Activated naive CD4-positive, alpha-beta T cell treated with anti-CD3 and anti-CD28 coated beads for 36 hours (primary cell): ENCODE measurements around the gene SCGB3A2. TPM values are rescaled to one million over a fixed set of nuclear protein-coding genes. Genes with fewer than 3 reads are reported as not detected.

Experiments used
- CTCF ChIA-PET: fragments of 350-600 bp; sonication (Branson Sonifier 250); formaldehyde crosslinking; loops from one replicate; lab custom pipeline; 2021; ENCODE audit warnings: antibody characterized with exemption; lab: Charles Lee
- DNase-seq: peaks from one replicate; pipeline ENCODE4 v3.0.0-alpha.2; 2020
- H3K27ac Mint-ChIP-seq: one replicate; pipeline ENCODE4 v1.8.0; 2021; ENCODE audit warnings: mild to moderate bottlenecking, mixed read lengths
- H3K27me3 Mint-ChIP-seq: one replicate; pipeline ENCODE4 v1.8.0; 2021; ENCODE audit warnings: low read depth, mixed read lengths
- H3K36me3 Mint-ChIP-seq: one replicate; pipeline ENCODE4 v1.8.0; 2021; ENCODE audit warnings: low read depth, mixed read lengths
- H3K4me1 Mint-ChIP-seq: one replicate; pipeline ENCODE4 v1.8.0; 2021; ENCODE audit warnings: low read depth, mixed read lengths
- H3K4me3 Mint-ChIP-seq: one replicate; pipeline ENCODE4 v1.8.0; 2021; ENCODE audit warnings: mild to moderate bottlenecking, moderate library complexity, mixed read lengths
- H3K9me3 Mint-ChIP-seq: one replicate; pipeline ENCODE4 v1.8.0; 2021; ENCODE audit warnings: mixed read lengths
- intact Hi-C: fragments of 100-400 bp; cut with micrococcal nuclease; formaldehyde crosslinking; loops from one replicate; pipeline ENCODE4 v1.15.1; 2023
- total RNA-seq, 2 experiments: library from RNA; stranded (reverse); gene quantifications; one replicate each; pipeline ENCODE4 v1.2.3, GENCODE V29; 2021

SCGB3A2 gene, protein sequence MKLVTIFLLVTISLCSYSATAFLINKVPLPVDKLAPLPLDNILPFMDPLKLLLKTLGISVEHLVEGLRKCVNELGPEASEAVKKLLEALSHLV
- not detected for total RNA-seq

DNA sequence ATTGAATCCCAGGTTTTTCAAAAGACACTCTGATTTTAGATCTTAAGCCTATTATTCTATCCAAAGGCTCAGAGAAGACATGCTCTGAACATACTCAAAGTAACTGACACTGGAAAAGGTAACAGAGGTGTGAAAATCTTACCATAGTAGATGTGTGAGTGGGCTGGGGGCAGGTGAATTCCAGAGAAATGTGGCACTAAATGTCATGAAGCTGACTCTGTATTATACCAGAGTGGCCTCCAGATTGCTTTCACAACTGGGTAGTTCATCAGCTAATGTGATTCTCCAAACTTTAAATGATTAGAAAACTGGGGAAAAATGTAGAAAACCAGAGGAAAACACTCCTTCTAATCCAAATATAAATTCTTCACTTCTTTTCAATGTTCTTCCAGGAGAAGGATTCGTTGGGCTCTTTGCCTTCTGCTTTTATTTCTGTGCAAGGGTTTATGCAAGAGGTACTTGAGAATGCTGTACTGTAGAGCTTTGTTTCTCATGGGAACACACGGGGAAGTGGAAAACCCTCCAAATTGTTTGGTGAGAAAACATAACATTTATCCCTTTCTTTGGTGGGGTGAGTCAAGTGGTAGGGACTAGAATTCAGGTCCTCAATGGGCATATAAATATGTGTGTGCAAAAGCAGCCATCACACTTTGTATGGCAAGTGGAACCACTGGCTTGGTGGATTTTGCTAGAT, at the start of gene SCGB3A2:
SCGB3A2 (plus strand) TSS at position 646 of the 694 bp plus-strand sequence. CDS start 93 bp downstream, outside the sequence.
- Mint-ChIP-seq H3K27ac (no peak within 1 kb of the TSS), H3K36me3 (no peaks in the 10 kb centered on the region), H3K9me3 (peaks cover 2% of the 10 kb centered on the region), H3K4me1 (no peaks in the 10 kb centered on the region), H3K27me3 (peaks cover 8% of the 10 kb centered on the region), H3K4me3 (no peak within 1 kb of the TSS)
- CTCF ChIA-PET: no interaction called here
- DNase-seq: no peak
- intact Hi-C loops: no loop called here

DNA sequence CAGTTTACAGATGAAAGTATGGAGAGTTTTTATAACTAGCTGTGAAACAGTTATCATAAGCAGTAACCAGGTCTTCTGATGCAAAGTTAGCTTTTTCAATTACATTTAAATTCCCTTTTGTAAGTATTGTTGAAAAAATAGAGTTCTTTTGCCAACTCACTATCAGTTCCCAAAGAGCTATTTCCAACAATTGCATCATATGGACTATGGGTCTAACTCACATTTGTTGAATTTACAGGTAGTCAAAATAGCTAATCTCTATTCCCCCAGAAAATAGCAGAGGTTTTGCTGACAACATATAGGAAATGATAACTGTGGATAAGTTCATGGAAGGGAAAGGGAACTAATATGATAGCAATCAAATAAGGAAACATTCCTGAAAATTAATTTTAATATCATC, 48.5 kb upstream of the SCGB3A2 start:
- Mint-ChIP-seq H3K4me3 (no peak overlapping the region), H3K36me3 (no peaks in the 10 kb centered on the region), H3K4me1 (no peaks in the 10 kb centered on the region), H3K27ac (no peak overlapping the region), H3K27me3 (peaks cover 5% of the 10 kb centered on the region), H3K9me3 (no peaks in the 10 kb centered on the region)
- DNase-seq: no peak
- CTCF ChIA-PET: no interaction called here
- intact Hi-C loops: no loop called here

DNA sequence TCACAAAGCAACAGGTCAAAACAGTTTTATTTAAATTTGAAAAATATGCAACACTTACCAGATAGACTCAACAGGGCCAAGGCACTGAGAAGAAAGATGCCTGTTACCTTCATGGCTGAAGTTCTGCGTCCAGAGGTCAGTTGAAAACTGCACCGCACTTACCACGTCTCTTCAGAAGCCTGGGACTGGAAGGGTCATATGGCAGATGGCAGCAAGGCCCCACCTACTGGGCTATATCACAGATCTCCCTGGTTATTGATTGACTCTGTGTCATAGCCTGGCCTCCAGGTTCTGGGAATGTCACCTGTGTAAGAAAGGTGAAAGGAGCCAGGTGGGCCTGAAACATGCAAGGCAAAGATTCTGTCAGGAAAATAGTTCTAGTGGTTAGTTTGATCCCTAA, 47.0 kb upstream of the SCGB3A2 start, which contains the start of gene SPINK1:
SPINK1 (minus strand) TSS at position 207 of the 400 bp plus-strand sequence; CDS start at position 113, 94 bp downstream.
- DNase-seq: no peak
- CTCF ChIA-PET: no interaction called here
- intact Hi-C loops: no loop called here
- H3K27ac Mint-ChIP-seq: no peak within 1 kb of the TSS
- H3K9me3 Mint-ChIP-seq: no peaks in the 10 kb centered on the region
- no peaks in the 10 kb centered on the region for H3K36me3 Mint-ChIP-seq
- peaks cover 5% of the 10 kb centered on the region for H3K27me3 Mint-ChIP-seq
- H3K4me3 Mint-ChIP-seq: no peak within 1 kb of the TSS
- H3K4me1 Mint-ChIP-seq: no peaks in the 10 kb centered on the region

DNA sequence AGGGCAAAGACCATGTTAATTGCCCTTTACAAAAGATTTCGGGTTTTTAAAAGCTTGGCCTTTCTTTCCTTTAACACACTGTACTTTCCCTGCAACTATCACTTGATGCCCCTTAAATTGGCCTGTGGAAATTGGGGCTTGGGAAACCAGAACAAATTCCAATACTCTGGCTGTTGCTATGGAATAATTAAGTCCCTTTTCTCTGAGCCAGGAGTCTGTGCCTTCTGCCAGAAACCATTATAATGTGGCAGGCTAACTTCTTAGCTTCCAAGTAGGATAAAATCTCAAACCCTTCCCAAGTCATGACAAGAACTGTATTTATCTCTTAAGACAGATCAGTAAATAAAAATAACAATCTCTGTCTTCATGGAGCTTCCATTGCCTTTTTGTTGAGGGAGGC, 46.0 kb upstream of the SCGB3A2 start:
- intact Hi-C loops: no loop called here

DNA sequence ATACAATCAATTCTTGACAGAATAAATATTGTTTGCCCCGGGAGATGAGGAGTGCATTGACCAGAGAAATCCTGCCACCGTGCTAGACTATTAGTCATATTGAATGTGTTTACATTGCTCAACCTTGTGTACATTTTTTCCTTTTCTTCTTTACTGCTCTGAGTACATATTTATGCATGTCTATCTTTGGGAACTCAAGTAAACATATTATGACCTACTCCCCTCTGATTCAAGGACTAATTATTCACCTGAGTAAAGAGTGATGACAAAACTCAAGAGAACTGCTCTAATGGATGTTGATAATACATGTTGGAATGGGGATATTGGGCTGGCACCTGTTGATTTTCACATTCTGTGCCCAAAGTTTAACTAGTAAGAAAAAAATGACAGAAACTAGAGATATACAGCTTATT, 43.1 kb upstream of the SCGB3A2 start:
- Mint-ChIP-seq H3K27ac (no peak overlapping the region), H3K4me1 (no peaks in the 10 kb centered on the region), H3K9me3 (peaks cover 5% of the 10 kb centered on the region), H3K4me3 (no peak overlapping the region), H3K36me3 (no peaks in the 10 kb centered on the region), H3K27me3 (no peaks in the 10 kb centered on the region)
- CTCF ChIA-PET: no interaction called here
- intact Hi-C loops: no loop called here
- DNase-seq: no peak

More for the DNA sequence above, 46.0 kb upstream of the SCGB3A2 start:
- CTCF ChIA-PET: no interaction called here
- Mint-ChIP-seq H3K27me3 (peaks cover 5% of the 10 kb centered on the region), H3K4me1 (no peaks in the 10 kb centered on the region), H3K27ac (no peak overlapping the region), H3K36me3 (no peaks in the 10 kb centered on the region), H3K4me3 (no peak overlapping the region), H3K9me3 (no peaks in the 10 kb centered on the region)
- no peak for DNase-seq

DNA sequence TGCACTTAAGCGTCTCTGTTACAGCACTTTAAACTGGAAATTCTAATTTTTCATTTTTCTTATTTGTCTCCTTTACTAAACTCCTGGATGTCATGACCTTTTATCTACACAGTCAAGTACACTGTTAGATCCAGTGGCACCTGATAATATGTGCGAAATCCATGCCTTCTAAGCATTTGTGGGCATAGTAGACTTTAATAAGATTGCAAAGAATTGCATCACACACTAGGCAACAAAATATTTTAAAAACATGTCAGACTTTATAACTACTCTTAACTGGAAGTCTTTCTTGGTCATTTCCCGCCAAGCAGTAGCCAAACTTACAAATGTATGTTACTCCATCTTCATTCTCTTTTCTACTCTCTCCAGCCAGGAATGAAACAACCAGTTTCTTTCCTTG, 42.1 kb upstream of the SCGB3A2 start:
- CTCF ChIA-PET: no interaction called here
- intact Hi-C loops: no loop called here
- no peak for DNase-seq
- no peaks in the 10 kb centered on the region for H3K27me3 Mint-ChIP-seq
- H3K27ac Mint-ChIP-seq: no peak overlapping the region
- no peaks in the 10 kb centered on the region for H3K4me1 Mint-ChIP-seq
- H3K36me3 Mint-ChIP-seq: no peaks in the 10 kb centered on the region
- no peak overlapping the region for H3K4me3 Mint-ChIP-seq
- peaks cover 5% of the 10 kb centered on the region for H3K9me3 Mint-ChIP-seq

DNA sequence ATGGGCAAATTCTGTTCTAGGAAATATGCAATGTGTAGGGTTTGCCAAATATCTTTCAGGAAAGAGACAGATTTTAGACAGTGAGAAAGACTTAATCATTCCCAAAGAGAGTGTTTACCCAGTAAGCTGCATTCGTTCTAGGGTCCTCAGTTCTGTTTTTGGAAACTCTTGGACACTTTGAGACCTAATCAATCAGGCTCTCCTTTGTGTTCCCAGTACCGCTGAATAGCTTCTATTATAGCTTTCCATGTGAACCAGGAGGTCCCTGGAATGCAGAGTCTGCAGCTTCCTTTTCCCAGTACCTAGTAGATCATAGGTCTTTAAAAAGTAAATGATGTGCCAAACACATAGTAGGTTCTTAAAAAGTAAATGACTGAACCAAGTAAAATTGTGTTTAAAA, 35.6 kb upstream of the SCGB3A2 start:
- no peak for DNase-seq
- H3K4me3 Mint-ChIP-seq: no peak overlapping the region
- peaks cover 5% of the 10 kb centered on the region for H3K9me3 Mint-ChIP-seq
- no peak overlapping the region for H3K27ac Mint-ChIP-seq
- peaks cover 3% of the 10 kb centered on the region for H3K27me3 Mint-ChIP-seq
- H3K36me3 Mint-ChIP-seq: no peaks in the 10 kb centered on the region
- H3K4me1 Mint-ChIP-seq: no peaks in the 10 kb centered on the region
- intact Hi-C loops: no loop called here
- CTCF ChIA-PET: interaction anchor here (2.2 kb wide), 1 partner anchor 15 kb away, joined by 5 read pairs; no protein-coding TSS in a partner anchor

DNA sequence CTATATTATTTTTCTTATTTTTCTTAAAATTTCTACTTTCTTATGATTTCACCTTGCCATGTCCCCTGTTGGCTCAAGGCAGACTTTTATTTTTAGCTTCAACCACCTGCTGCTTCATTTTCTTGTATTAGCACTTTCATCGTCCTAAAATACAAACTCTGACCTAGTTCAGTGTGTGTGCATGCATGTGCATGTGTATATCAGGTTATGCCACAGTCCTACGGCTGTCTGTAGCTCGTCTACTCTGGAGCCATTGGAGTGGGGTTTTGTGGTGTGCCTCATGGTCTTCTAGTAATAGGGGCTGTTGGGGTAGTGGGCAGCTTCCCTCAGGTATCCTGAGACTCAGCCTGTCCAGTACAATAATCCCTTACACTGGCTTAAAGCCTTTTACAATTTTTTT, 33.7 kb upstream of the SCGB3A2 start:
- Mint-ChIP-seq H3K9me3 (peaks cover 2% of the 10 kb centered on the region), H3K4me1 (no peaks in the 10 kb centered on the region), H3K27ac (no peak overlapping the region), H3K4me3 (no peak overlapping the region), H3K36me3 (no peaks in the 10 kb centered on the region), H3K27me3 (peaks cover 5% of the 10 kb centered on the region)
- CTCF ChIA-PET: interaction anchor here (0.5 kb wide), 1 partner anchor 982 kb away, joined by 3 read pairs; no protein-coding TSS in a partner anchor
- intact Hi-C loops: no loop called here
- DNase-seq: no peak

DNA sequence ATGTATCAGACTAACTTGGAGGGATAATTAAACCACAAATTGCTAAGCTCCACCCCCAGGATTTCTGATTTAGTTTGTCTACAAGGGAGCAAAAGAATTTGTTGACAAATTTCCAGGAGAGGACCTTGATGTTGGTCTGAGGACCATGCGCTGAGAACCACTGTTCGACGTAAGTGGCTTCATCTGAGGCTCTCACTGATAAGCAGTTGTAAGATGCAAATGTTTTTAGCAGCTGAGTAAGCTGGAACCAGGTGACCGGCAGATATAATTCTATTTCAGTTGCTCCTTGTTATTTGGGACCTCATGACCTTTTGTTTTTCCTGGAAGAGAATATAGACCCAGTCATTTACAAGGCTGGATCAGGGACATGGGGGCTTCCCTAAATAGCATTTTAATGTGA, 32.9 kb upstream of the SCGB3A2 start:
- H3K9me3 Mint-ChIP-seq: peaks cover 2% of the 10 kb centered on the region
- H3K36me3 Mint-ChIP-seq: no peaks in the 10 kb centered on the region
- intact Hi-C loops: no loop called here
- no peak overlapping the region for H3K27ac Mint-ChIP-seq
- no peak for DNase-seq
- H3K4me3 Mint-ChIP-seq: no peak overlapping the region
- CTCF ChIA-PET: no interaction called here
- H3K4me1 Mint-ChIP-seq: no peaks in the 10 kb centered on the region
- peaks cover 5% of the 10 kb centered on the region for H3K27me3 Mint-ChIP-seq

DNA sequence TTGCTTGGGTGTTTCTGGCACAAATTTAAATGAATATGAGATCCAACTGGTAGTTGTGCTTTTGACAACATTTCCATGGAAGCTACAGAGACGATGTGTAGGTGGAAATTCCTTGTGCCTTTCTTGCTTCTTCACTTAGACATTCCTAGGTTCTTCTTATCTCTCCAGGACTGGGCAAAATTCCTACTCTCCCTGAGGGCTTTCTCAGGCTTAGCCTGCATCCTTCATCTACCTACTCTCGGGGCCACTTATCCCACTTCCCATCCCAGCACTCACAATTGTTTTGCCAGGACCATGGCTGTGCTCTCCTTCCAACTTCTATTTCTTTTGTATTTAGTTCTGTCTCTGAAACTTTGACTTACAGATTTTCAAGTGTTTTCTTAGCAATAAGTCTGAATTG, 29.3 kb upstream of the SCGB3A2 start:
- no peaks in the 10 kb centered on the region for H3K4me1 Mint-ChIP-seq
- H3K27ac Mint-ChIP-seq: no peak overlapping the region
- peaks cover 2% of the 10 kb centered on the region for H3K9me3 Mint-ChIP-seq
- H3K27me3 Mint-ChIP-seq: peaks cover 2% of the 10 kb centered on the region
- CTCF ChIA-PET: interaction anchor here (0.9 to 1.6 kb wide), 2 partner anchors 8 to 222 kb away, joined by 8 read pairs; no protein-coding TSS in a partner anchor
- DNase-seq: no peak
- H3K4me3 Mint-ChIP-seq: no peak overlapping the region
- H3K36me3 Mint-ChIP-seq: no peaks in the 10 kb centered on the region
- intact Hi-C loops: no loop called here

DNA sequence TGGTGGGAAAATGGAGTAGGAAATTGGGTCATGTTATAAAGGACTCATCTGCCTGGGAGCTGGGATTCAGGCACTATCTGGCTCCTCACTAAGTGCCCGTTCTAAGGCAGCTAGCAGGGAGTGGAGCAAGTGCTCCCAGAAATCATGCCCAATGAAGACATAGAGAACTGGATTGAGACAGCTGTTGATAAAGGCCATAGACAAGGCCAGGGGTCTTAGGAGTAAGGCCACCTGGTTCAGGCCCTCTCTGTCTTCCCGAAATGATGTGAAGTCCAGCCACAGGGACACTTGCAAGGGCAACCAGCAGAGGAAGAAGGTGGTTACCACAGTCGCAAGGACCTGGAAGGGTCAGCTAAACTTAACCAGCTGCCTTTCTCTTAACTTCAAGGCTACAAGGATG, 26.9 kb upstream of the SCGB3A2 start:
- peaks cover 2% of the 10 kb centered on the region for H3K9me3 Mint-ChIP-seq
- no peaks in the 10 kb centered on the region for H3K36me3 Mint-ChIP-seq
- no peak for DNase-seq
- H3K4me1 Mint-ChIP-seq: no peaks in the 10 kb centered on the region
- H3K4me3 Mint-ChIP-seq: no peak overlapping the region
- H3K27me3 Mint-ChIP-seq: peaks cover 2% of the 10 kb centered on the region
- no peak overlapping the region for H3K27ac Mint-ChIP-seq
- intact Hi-C loops: no loop called here
- CTCF ChIA-PET: no interaction called here

DNA sequence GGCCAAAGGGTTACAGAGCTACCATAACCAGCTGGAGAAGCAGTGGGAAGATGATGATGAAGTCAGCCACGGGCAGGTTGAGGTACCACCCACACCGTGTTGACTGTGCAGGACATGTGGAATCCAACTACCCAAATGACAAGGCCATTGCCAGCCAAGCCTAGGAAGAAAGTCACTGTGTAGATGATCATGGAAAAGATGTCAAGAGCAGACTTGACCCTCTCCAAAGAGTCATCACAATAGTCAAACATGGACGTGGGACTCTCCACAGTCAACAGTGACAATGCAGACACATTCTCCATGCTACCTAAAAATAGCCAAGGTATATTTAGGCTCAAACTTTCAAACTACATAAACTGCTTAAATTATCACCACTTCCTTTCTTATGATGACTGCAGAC, 26.1 kb upstream of the SCGB3A2 start:
- Mint-ChIP-seq H3K36me3 (no peaks in the 10 kb centered on the region), H3K4me3 (no peak overlapping the region), H3K4me1 (no peaks in the 10 kb centered on the region), H3K9me3 (peaks cover 2% of the 10 kb centered on the region), H3K27me3 (peaks cover 2% of the 10 kb centered on the region), H3K27ac (no peak overlapping the region)
- intact Hi-C loops: no loop called here
- CTCF ChIA-PET: no interaction called here
- no peak for DNase-seq
